ENCODE measurements around the gene STARD3NL.
"Not testable (repeated sequence)": the region's sequence is repeated elsewhere in the genome, so short reads cannot be mapped to it uniquely, and the experiment has no call there.

Gene STARD3NL

DNA sequence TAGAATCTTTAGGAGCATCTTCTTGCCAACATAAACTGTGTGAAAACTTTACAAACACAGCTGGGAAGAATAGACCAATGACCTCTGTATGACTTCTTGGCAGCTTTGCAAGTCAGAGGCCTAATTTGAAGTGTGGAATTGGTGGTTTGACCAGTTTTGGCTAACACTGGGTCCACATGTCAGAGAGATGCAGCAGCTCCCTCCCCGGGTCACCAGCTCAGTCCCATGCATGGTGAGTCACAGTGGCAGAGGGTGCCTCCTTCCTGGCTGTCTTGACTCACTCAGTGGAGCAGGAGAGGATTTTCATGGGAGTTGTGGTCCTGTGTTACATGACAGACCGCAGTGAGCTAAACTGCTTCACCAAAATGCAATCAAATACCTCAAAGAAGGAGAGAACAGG is 8.2 kb upstream of the STARD3NL start:
- TF ChIP-seq, protein P1, sequence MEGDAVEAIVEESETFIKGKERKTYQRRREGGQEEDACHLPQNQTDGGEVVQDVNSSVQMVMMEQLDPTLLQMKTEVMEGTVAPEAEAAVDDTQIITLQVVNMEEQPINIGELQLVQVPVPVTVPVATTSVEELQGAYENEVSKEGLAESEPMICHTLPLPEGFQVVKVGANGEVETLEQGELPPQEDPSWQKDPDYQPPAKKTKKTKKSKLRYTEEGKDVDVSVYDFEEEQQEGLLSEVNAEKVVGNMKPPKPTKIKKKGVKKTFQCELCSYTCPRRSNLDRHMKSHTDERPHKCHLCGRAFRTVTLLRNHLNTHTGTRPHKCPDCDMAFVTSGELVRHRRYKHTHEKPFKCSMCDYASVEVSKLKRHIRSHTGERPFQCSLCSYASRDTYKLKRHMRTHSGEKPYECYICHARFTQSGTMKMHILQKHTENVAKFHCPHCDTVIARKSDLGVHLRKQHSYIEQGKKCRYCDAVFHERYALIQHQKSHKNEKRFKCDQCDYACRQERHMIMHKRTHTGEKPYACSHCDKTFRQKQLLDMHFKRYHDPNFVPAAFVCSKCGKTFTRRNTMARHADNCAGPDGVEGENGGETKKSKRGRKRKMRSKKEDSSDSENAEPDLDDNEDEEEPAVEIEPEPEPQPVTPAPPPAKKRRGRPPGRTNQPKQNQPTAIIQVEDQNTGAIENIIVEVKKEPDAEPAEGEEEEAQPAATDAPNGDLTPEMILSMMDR (IDR thresholded peaks at IDR 0.05; ENCODE audit: extremely low read depth, missing control alignments): no peak
- no peak for DNase-seq (ENCODE audit: low spot score)

DNA sequence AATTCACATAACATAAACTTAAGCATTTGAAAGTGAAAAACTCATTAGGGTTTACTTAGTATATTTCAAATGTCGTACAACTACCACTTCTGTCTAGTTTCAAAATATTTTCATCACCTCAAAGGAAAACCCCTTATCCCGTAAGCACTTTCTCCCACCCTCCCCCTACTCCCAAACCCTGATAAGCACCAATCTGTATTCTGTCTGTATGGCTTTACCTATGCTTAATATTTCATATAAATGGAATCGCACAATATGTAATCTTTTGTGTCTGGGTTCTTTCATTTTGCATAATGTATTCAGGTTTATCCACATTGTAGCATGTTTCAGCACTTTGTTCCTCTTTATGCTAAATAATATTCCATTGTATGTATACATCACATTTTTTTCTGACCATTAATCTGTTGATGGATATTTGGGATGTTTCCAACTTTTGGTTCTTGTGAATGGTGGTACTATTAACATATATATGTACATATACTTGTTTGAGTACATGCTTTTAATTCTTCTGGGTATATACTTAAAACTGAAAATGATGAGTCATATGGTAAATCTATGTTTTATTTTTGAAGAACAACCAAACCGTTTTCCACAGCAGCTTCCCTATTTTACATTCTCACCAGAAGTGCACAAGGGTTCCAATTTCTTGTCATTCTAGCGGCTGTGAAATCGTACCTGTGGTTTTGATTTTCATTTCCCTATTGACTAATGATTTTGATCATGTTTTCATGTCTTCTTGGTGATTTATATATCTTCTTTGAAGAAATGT is 6.2 kb upstream of the STARD3NL start:
- TF ChIP-seq, protein P1 (IDR thresholded peaks at IDR 0.05; ENCODE audit: extremely low read depth, missing control alignments): no peak
- DNase-seq (ENCODE audit: low spot score): no peak

DNA sequence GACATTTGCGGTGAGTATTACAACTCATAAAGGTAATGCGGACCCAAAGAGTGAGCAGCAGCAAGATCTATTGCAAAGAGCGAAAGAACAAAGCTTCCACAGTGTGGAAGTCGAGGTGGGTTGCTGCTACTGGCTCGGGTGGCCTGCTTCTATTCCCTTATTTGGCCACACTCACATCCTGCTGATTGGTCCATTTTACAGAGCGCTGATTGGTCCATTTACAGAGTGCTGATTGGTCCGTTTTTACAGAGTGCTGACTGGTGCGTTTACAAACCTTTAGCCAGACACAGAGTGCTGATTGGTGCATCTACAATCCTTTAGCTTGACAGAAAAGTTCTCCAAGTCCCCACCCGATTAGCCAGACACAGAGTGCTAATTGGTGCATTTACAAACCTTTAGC is 2.5 kb upstream of the STARD3NL start:
- DNase-seq (ENCODE audit: low spot score): not testable (repeated sequence)

DNA sequence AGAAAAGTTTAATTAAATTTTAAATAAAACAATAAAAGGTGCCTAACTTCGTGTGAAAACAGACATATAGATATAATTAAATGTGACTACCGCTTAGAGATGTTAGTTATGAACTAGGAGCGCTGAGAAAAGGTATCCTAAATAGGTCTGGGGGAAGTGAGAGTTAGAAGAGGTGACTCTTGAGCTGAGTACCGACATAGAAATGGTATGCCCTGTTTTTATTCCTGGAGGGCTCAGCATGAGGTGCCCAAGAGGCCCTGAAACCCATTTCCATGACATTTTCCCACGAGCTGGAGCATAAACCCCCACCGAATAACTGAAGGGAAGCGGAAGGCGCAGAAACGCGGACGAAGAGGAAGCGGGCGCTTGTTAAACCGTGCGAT is 433 bp upstream of the STARD3NL start:
- DNase-seq (ENCODE audit: low spot score): no peak
- TF ChIP-seq, protein P1 (IDR thresholded peaks at IDR 0.05; ENCODE audit: extremely low read depth, missing control alignments): no peak

DNA sequence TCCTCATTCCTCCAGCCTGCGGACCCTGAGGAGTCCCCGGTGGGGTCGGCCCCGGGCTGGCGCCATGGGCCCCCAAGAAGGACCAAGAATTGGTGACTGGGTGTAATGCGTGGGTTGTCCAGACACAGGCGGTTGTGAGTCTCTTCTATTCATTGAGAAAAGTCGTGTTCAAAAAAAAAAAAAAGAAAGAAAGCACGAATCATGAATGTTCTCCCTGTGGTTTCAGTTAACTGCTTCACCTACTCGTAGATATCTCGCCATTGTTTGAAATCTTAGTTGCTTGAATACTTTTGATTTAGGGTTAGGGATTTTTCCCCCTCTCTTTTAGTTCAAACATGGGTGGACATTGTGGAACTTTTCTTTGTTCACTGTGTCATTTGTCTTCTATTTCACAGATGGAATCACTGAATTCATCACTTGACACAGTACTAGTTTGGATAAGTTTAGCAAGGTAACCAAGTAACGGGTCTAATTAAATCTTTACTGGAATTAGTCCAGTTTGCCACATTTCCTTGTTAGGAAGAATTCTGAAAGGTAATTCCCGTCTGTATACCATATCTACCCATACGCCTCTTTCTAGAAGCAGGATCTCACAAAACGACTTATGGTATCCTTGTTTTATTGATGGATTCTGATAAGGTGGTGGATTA is 775 bp downstream of the STARD3NL start:
- TF ChIP-seq, protein P1 (IDR thresholded peaks at IDR 0.05; ENCODE audit: extremely low read depth, missing control alignments): no peak
- DNase-seq (ENCODE audit: low spot score): peak; percentile 56

DNA sequence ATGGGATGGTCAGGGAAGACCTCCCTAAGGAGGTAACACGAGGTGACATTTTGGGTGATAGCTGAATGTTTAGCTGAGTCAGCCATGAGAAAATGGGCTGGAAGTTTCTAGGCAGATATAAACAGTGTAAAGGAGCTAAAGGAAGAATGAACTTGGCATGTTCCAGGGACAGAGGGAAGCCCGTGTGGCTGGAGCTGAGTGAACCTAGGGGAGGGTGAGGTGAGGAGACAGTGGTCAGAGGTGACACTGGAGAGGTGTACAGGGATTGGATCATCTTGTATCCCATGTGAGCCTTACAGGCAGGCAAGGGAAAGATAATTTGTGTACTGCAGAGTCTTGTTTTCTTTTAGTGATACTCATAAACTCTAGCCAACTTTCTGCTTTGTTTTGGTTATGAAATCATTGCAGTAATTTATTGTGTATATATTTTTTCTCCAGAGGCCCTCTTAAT is 1.8 kb downstream of the STARD3NL start:
- TF ChIP-seq, protein P1 (IDR thresholded peaks at IDR 0.05; ENCODE audit: extremely low read depth, missing control alignments): no peak
- no peak for DNase-seq (ENCODE audit: low spot score)

DNA sequence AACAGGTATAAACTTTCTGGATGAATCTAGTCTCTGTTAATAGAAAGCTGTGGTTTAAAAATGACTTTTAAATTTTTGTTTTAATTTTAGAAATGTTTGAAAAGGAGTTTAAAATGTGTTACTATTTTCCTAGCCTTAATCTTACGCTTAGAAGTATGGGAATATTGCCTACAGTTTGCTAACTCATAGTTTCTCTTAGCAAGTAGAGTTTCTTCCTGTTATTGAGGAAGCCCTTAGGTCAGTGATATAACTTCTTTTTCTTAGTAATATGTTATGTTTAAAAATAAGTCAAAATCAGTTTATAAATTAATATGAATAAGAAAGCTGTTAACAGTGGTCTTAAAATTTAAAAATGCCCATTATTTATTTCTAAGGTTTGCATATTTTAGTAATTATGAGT is 3.1 kb downstream of the STARD3NL start:
- TF ChIP-seq, protein P1 (IDR thresholded peaks at IDR 0.05; ENCODE audit: extremely low read depth, missing control alignments): no peak
- no peak for DNase-seq (ENCODE audit: low spot score)

Data from GM20000 (cell line).